GM19025 (cell line): ENCODE results near the gene GPRIN1.
A peak's percentile ranks its signal among the peaks of the same experiment; 100 is the strongest.

Source experiments
- ATAC-seq: cut with Tn5 transposase; IDR thresholded peaks from one replicate; pipeline ENCODE4 v1.9.1; 2021; ENCODE audit warnings: mild to moderate bottlenecking, low read depth, moderate library complexity; ENCODE audit not compliant: unreplicated experiment

Gene GPRIN1

GRCh38 chr5:176609724-176610434 lies at the start of gene GPRIN1:
GPRIN1 (minus strand) TSS chr5:176610156; CDS start chr5:176599834, 10,322 bp downstream.
- ATAC-seq = peak; percentile 77

- no peak for ATAC-seq
Observed at GRCh38 chr5:176659512-176659839, 49.5 kb upstream of the GPRIN1 start.

- ATAC-seq = peak; percentile 34
Observed at GRCh38 chr5:176658817-176659511, 49.0 kb upstream of the GPRIN1 start.

GRCh38 chr5:176658007-176658599 lies 48.1 kb upstream of the GPRIN1 start:
- ATAC-seq = peak; percentile 36

- no peak for ATAC-seq
Observed at GRCh38 chr5:176656467-176656990, 46.6 kb upstream of the GPRIN1 start.

- ATAC-seq = no peak
Observed at GRCh38 chr5:176654856-176655255, 44.9 kb upstream of the GPRIN1 start.

GRCh38 chr5:176653401-176654385 lies 43.7 kb upstream of the GPRIN1 start:
- ATAC-seq = no peak

GRCh38 chr5:176652136-176652535 lies 42.2 kb upstream of the GPRIN1 start:
- ATAC-seq = no peak

- ATAC-seq = no peak
Observed at GRCh38 chr5:176651472-176651980, 41.6 kb upstream of the GPRIN1 start.

- ATAC-seq = no peak
Observed at GRCh38 chr5:176650354-176650884, 40.5 kb upstream of the GPRIN1 start.

GRCh38 chr5:176648474-176649194 lies 38.7 kb upstream of the GPRIN1 start:
- ATAC-seq = no peak

GRCh38 chr5:176647843-176648473 lies 38.0 kb upstream of the GPRIN1 start:
- no peak for ATAC-seq

- ATAC-seq = peak; percentile 93
Observed at GRCh38 chr5:176647030-176647842, 37.3 kb upstream of the GPRIN1 start, which contains the start of gene TSPAN17. TSPAN17 (plus strand) TSS chr5:176647484; CDS start chr5:176647616, 132 bp downstream.

GRCh38 chr5:176646707-176647029 lies 36.7 kb upstream of the GPRIN1 start:
- peak; percentile 9 for ATAC-seq

GRCh38 chr5:176646049-176646706 lies 36.2 kb upstream of the GPRIN1 start:
- no peak for ATAC-seq

- no peak for ATAC-seq
Observed at GRCh38 chr5:176644878-176645670, 35.1 kb upstream of the GPRIN1 start.

- no peak for ATAC-seq
Observed at GRCh38 chr5:176644294-176644693, 34.3 kb upstream of the GPRIN1 start.
